Panc1 (cell line): Measurements from ENCODE around the gene TRERF1. TPM values are rescaled to one million over a fixed set of nuclear protein-coding genes. Genes with fewer than 3 reads are reported as not detected.

Experiments
- ATAC-seq: fragments of 200-7000 bp; cut with Tn5 transposase; 2 replicates; pipeline ENCODE4 v1.9.1; 2020; ENCODE audit warnings: mild to moderate bottlenecking, moderate library complexity
- BruUV-seq: library from RNA; stranded (reverse); fragments of 400-500 nt; replicated peaks from 2 replicates; lab custom pipeline; 2021; lab: Mats Ljungman, UMichigan
- CTCF ChIA-PET: fragments of 300-600 bp; sonication (Branson Sonifier 250); formaldehyde crosslinking; loops from one replicate; lab custom pipeline; 2022; ENCODE audit warnings: antibody characterized with exemption; lab: Charles Lee
- POLR2A ChIA-PET: fragments of 300-600 bp; sonication (Branson Sonifier 250); formaldehyde crosslinking; loops from one replicate; lab custom pipeline; 2022; ENCODE audit warnings: antibody characterized with exemption; lab: Charles Lee
- DNase-seq: peaks from one replicate; pipeline ENCODE4 v3.0.0-alpha.2; 2010; ENCODE audit warnings: low read depth, low spot score
- H3K27ac ChIP-seq: 2 replicates; pipeline ENCODE4 v1.5.1; 2011; ENCODE audit warnings: mild to moderate bottlenecking, low read length, inconsistent platforms
- H3K27me3 ChIP-seq: fragments of 200-500 bp; sonication (Bioruptor generic); 2 replicates; pipeline ENCODE4 v1.6.0; 2014; ENCODE audit warnings: low read length, inconsistent platforms; ENCODE audit not compliant: control insufficient read depth, insufficient read depth
- H3K36me3 ChIP-seq: fragments of 200-500 bp; sonication (Bioruptor generic); 2 replicates; pipeline ENCODE4 v1.5.1; 2014; ENCODE audit warnings: inconsistent platforms, mild to moderate bottlenecking, low read length, moderate library complexity; ENCODE audit not compliant: control insufficient read depth, insufficient read depth
- H3K4me1 ChIP-seq: 2 replicates; pipeline ENCODE4 v1.5.1; 2011; ENCODE audit warnings: inconsistent platforms, mild to moderate bottlenecking, low read length, moderate library complexity; ENCODE audit not compliant: control insufficient read depth, insufficient read depth
- H3K4me3 ChIP-seq, 2 experiments: 2 replicates each; pipeline ENCODE4 v1.5.1; 2011 to 2012; ENCODE audit warnings: low read depth in 2 of 2, low read length in 2 of 2, mild to moderate bottlenecking in 2 of 2, inconsistent platforms in 1 of 2, moderate library complexity in 1 of 2
- H3K9me3 ChIP-seq: fragments of 200-500 bp; sonication (Bioruptor generic); 2 replicates; pipeline ENCODE4 v1.5.1; 2014; ENCODE audit warnings: low read depth, mild to moderate bottlenecking, inconsistent platforms, low read length, moderate library complexity; ENCODE audit not compliant: control insufficient read depth, insufficient read depth
- CTCF ChIP-seq: fragments of 450-650 bp; IDR thresholded peaks from 2 replicates; pipeline ENCODE4 v1.5.1; 2017; ENCODE audit warnings: mild to moderate bottlenecking
- POLR2AphosphoS5 ChIP-seq: IDR thresholded peaks from 2 replicates; pipeline ENCODE4 v1.6.1; 2012; ENCODE audit warnings: mild to moderate bottlenecking, low read depth, low read length, moderate library complexity
- SIN3A ChIP-seq: IDR thresholded peaks from 2 replicates; pipeline ENCODE4 v1.6.1; 2012; ENCODE audit warnings: low read depth, mild to moderate bottlenecking, low read length, moderate library complexity, borderline replicate concordance; ENCODE audit not compliant: insufficient read depth
- TCF7L2 ChIP-seq: IDR thresholded peaks from 2 replicates; pipeline ENCODE4 v1.6.1; 2011; ENCODE audit warnings: mild to moderate bottlenecking, low read depth, low read length, inconsistent platforms
- in situ Hi-C: cut with HindIII; loops from 2 replicates; pipeline ENCODE4 v1.10.0; 2016; ENCODE audit warnings: low sequenced_read_pairs, low pct_unique_long_range_greater_than_20kb
- intact Hi-C: fragments of 100-400 bp; cut with micrococcal nuclease; formaldehyde crosslinking; loops from one replicate; pipeline ENCODE4 v1.10.0; 2022; ENCODE audit not compliant: unreplicated experiment
- total RNA-seq: library from RNA; stranded (reverse); gene quantifications from one replicate; pipeline ENCODE4 v1.2.1, GENCODE V29; 2021; ENCODE audit not compliant: unreplicated experiment
- TF ChIP-seq, protein P1 (sequence below), 2 experiments: IDR thresholded peaks; 2 replicates each; pipeline ENCODE4 v1.6.1; 2011 to 2012; ENCODE audit warnings: low read depth in 2 of 2, control low read depth in 1 of 2, low read length in 1 of 2, mild to moderate bottlenecking in 1 of 2, moderate library complexity in 1 of 2; ENCODE audit not compliant: insufficient read depth in 1 of 2

TRERF1 gene
- total RNA-seq, 1 experiment from 2014 or later, result 30.6 TPM

DNA sequence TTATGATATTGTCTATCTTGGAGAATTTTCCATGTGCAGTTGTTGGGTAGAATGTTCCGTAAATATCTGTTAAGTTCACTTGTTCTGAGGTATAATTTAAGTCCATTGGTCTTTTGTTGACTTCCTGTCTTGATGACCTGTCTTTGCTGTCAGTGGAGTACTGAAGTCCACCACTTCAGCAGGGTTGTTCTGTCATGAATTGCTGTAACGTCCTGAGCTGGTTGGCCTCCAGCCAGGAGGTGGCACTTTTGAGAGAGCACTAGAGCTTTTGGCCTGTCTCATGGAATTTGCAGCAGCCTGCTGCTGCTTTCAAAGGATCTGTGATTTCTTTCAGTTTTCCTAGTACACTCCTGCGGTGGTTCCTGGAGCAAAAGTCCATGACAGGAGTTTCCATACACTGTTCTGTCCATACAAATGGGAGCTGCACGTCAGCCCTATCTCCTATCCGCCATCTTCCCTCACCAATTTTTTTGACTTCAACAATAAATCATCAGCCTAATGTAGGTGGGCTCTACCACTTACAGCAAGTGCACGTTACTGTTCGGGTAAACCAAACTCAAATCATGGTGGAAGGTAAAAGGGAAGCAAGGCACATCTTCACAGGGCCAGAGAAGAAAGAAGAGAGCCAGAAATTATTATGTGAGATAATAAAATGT, 46.9 kb upstream of the TRERF1 start:
- H3K27me3 ChIP-seq, result no peaks in the 10 kb centered on the region
- BruUV-seq, result no TSS peak
- ChIA-PET POLR2A (no interaction called here), CTCF (no interaction called here)
- H3K4me1 ChIP-seq, result no peaks in the 10 kb centered on the region
- no peaks in the 10 kb centered on the region for H3K9me3 ChIP-seq
- in situ Hi-C loops, result no loop called here
- no peak overlapping the region for H3K4me3 ChIP-seq
- intact Hi-C loops, result no loop called here
- ATAC-seq, result no peak
- TF ChIP-seq SIN3A, result no peak
- TF ChIP-seq POLR2AphosphoS5, result no peak
- TF ChIP-seq, protein P1, sequence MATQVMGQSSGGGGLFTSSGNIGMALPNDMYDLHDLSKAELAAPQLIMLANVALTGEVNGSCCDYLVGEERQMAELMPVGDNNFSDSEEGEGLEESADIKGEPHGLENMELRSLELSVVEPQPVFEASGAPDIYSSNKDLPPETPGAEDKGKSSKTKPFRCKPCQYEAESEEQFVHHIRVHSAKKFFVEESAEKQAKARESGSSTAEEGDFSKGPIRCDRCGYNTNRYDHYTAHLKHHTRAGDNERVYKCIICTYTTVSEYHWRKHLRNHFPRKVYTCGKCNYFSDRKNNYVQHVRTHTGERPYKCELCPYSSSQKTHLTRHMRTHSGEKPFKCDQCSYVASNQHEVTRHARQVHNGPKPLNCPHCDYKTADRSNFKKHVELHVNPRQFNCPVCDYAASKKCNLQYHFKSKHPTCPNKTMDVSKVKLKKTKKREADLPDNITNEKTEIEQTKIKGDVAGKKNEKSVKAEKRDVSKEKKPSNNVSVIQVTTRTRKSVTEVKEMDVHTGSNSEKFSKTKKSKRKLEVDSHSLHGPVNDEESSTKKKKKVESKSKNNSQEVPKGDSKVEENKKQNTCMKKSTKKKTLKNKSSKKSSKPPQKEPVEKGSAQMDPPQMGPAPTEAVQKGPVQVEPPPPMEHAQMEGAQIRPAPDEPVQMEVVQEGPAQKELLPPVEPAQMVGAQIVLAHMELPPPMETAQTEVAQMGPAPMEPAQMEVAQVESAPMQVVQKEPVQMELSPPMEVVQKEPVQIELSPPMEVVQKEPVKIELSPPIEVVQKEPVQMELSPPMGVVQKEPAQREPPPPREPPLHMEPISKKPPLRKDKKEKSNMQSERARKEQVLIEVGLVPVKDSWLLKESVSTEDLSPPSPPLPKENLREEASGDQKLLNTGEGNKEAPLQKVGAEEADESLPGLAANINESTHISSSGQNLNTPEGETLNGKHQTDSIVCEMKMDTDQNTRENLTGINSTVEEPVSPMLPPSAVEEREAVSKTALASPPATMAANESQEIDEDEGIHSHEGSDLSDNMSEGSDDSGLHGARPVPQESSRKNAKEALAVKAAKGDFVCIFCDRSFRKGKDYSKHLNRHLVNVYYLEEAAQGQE (IDR thresholded peaks at IDR 0.05; ENCODE audit: insufficient read depth in 1 of 2, low read depth in 2 of 2, low read length in 1 of 2), result no peak
- TF ChIP-seq TCF7L2, result no peak
- no peak for TF ChIP-seq CTCF
- H3K36me3 ChIP-seq, result no peaks in the 10 kb centered on the region
- no peak for DNase-seq
- H3K27ac ChIP-seq, result no peak overlapping the region

DNA sequence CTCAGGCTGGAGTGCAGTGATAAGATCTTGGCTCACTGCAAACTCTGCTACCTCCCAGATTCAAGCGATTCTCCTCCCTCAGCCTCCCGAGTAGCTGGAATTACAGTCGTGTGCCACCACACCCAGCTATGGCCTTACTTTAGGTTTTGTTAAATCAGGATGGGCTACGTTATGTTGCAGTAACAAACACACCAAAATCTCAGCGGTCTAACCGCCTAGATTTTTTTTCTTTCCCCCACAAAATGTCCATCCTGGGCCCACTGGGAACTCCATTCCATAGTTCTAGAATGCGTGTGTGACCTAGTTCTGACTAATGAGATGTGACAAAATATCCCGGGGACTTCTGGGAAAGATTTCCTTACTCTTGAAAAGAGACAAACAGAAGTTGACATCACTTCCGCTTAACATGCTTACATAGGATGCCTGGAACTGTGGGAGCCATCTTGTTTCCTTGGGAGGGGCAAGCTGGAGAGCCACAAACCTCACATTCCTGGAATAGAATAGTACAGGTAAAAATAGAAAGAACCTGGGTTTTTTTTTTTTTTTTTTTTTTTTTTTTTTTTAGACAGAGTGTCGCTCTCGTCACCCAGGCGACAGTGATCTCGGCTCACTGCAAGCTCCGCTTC, 42.3 kb upstream of the TRERF1 start:
- H3K36me3 ChIP-seq, result no peaks in the 10 kb centered on the region
- in situ Hi-C loops, result no loop called here
- DNase-seq (no peak), ATAC-seq (no peak)
- H3K4me1 ChIP-seq, result no peaks in the 10 kb centered on the region
- BruUV-seq, result no TSS peak
- no peak overlapping the region for H3K27ac ChIP-seq
- intact Hi-C loops, result no loop called here
- H3K9me3 ChIP-seq, result no peaks in the 10 kb centered on the region
- ChIA-PET CTCF (no interaction called here), POLR2A (no interaction called here)
- no peak for TF ChIP-seq SIN3A
- TF ChIP-seq TCF7L2, result no peak
- TF ChIP-seq, protein P1 (IDR thresholded peaks at IDR 0.05; ENCODE audit: insufficient read depth in 1 of 2, low read depth in 2 of 2, low read length in 1 of 2), result no peak
- TF ChIP-seq CTCF, result no peak
- no peak for TF ChIP-seq POLR2AphosphoS5
- H3K4me3 ChIP-seq, result no peak overlapping the region
- no peaks in the 10 kb centered on the region for H3K27me3 ChIP-seq
